ENCODE measurements around the gene TUBB4A. TPM values are rescaled to one million over a fixed set of nuclear protein-coding genes. Genes with fewer than 3 reads are reported as not detected.

Gene TUBB4A
- total RNA-seq, 4 donors from 2014 or later = 0.99 to 17.0 (median 4.8) TPM

DNA sequence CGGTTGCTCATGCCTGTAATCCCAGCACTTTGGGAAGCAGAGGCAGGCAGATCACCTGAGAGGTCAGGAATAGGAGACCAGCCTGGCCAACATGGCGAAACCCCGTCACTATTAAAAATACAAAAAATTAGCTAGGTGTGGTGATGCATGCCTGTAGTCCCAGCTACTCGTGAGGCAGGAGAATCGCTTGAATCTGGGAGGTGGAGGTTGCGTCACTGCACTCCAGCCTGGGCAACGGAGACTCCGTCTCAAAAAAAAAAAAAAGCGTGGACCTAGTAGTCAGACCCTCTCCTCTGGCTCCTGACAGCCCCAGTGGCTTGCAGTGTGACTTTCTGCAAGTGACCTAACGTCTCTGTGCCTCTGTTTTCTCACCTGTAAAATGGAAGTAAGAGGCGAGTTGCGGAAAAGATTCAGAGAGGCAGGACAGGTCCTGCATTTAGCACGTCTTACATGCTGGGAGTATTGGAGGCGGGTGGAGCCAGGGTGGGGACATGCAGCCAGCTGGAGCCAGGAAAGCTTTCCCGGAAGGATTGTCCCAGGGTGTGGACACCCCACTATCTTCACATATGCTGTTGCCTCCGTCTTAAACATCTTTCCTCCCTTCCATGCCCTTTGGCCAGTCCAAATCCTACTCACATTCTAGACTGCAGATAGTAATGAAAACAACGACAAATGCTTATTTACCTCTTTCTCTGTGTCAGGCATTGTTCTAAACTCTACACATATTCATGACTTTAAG is 2.9 kb downstream of the TUBB4A start:
- 49 to 50% methylated on average over 17 of the region's 17 CpGs for WGBS, 2 donors
- intact Hi-C loops (cut with DNase I; ENCODE audit: low total_unique reads) = no loop called here
- H3K4me3 ChIP-seq (ENCODE audit: low read depth, poor library complexity, severe bottlenecking) = no peak overlapping the region
- TF ChIP-seq, protein P1, sequence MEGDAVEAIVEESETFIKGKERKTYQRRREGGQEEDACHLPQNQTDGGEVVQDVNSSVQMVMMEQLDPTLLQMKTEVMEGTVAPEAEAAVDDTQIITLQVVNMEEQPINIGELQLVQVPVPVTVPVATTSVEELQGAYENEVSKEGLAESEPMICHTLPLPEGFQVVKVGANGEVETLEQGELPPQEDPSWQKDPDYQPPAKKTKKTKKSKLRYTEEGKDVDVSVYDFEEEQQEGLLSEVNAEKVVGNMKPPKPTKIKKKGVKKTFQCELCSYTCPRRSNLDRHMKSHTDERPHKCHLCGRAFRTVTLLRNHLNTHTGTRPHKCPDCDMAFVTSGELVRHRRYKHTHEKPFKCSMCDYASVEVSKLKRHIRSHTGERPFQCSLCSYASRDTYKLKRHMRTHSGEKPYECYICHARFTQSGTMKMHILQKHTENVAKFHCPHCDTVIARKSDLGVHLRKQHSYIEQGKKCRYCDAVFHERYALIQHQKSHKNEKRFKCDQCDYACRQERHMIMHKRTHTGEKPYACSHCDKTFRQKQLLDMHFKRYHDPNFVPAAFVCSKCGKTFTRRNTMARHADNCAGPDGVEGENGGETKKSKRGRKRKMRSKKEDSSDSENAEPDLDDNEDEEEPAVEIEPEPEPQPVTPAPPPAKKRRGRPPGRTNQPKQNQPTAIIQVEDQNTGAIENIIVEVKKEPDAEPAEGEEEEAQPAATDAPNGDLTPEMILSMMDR (IDR thresholded peaks at IDR 0.05) = no peak
- no peak for TF ChIP-seq POLR2A (IDR thresholded peaks at IDR 0.05)
- no peak for DNase-seq (ENCODE audit: low spot score in 2 of 2)

DNA sequence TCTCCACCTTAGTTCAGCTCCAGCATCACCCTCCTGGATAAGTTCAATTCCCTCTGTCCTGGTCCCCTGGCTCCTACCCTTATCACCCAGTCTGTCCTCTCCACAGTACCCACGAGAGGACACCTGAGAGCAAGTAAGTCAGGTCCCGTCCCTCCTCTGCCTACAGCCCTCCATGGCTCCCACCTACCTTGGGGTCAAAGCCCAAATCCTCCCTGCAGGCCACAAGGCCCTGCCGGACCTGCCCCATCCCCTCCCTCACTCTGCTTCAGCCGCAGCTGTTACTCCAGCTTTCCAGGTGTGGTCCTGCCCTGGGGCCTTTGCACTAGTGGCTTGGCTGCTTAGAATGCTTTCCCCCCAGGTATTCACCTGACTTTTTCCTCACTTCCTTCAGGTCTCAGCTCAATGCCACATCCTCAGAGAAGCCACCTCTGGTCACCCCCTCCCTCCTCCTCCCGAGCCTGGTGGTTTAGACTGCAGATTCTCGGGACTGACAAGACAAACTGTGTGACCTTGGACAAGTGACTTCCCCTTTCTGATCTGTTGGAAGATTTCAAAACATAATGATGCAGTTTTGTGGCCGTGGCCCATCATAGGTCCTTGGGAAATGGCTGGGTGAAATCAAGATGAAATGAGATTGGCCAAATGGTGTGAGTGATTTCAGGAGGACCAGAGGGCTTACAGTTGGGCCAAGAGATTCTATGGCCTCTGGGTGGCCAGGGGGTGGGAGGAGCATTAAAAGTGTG is 3.6 kb downstream of the TUBB4A start:
- intact Hi-C loops (cut with DNase I; ENCODE audit: low total_unique reads) = no loop called here
- no peak overlapping the region for H3K4me3 ChIP-seq (ENCODE audit: low read depth, poor library complexity, severe bottlenecking)
- no peak for DNase-seq (ENCODE audit: low spot score in 2 of 2)
- 67 to 72% methylated on average over 7 of the region's 7 CpGs for WGBS, 2 donors
- TF ChIP-seq, protein P1 (IDR thresholded peaks at IDR 0.05) = no peak
- no peak for TF ChIP-seq POLR2A (IDR thresholded peaks at IDR 0.05)

DNA sequence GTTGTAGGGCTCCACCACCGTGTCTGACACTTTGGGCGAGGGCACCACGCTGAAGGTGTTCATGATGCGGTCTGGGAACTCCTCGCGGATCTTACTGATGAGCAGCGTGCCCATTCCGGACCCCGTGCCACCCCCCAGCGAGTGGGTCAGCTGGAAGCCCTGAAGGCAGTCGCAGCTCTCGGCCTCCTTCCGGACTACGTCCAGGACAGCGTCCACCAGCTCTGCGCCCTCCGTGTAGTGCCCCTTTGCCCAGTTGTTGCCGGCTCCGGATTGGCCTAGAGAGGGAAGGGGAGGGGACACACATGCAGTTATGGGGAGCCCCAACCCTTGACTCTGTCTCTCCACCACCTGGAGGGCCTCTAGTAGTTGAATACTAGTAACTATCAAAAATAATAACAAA is 6.2 kb downstream of the TUBB4A start:
- intact Hi-C loops (cut with DNase I; ENCODE audit: low total_unique reads) = no loop called here
- H3K4me3 ChIP-seq (ENCODE audit: low read depth, poor library complexity, severe bottlenecking) = no peak overlapping the region
- WGBS, 2 donors = 89 to 94% methylated on average over 19 of the region's 19 CpGs
- TF ChIP-seq, protein P1 (IDR thresholded peaks at IDR 0.05) = no peak
- no peak for TF ChIP-seq POLR2A (IDR thresholded peaks at IDR 0.05)
- no peak for DNase-seq (ENCODE audit: low spot score in 2 of 2)

DNA sequence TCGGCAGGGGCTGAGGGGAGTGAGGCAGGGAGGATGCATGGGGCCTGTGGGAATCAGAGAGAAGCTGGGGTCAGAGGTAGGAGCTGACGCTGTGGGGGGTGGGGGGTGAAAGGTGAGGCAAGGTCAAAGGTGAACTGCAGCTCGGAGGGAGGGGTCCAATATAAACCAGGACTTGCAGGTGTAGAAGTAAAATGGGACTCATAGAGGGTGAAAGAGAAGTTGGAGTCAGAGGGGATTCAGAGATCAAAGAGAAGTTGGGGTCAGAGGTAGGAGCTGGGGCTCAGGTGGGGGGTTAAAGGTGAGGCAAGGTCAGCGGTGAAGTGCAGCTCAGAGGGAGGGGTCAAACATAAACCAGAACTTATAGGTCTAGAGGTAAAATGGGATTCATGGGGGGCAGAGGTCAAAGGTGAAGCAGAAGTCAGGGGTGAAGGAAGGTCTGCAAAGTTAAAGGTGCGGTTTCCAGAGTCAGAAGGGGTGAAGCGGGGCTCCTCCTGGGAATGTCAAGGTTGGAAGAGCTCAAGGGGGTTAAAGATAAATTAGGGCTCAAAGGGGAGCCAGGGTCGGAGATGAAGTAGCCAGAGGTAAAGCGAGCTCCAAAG is 7.6 kb downstream of the TUBB4A start:
- no peak overlapping the region for H3K4me3 ChIP-seq (ENCODE audit: low read depth, poor library complexity, severe bottlenecking)
- DNase-seq (ENCODE audit: low spot score in 2 of 2) = no peak
- intact Hi-C loops (cut with DNase I; ENCODE audit: low total_unique reads) = no loop called here
- no peak for TF ChIP-seq POLR2A (IDR thresholded peaks at IDR 0.05)
- TF ChIP-seq, protein P1 (IDR thresholded peaks at IDR 0.05) = no peak
- 85 to 88% methylated on average over 8 of the region's 8 CpGs for WGBS, 2 donors

DNA sequence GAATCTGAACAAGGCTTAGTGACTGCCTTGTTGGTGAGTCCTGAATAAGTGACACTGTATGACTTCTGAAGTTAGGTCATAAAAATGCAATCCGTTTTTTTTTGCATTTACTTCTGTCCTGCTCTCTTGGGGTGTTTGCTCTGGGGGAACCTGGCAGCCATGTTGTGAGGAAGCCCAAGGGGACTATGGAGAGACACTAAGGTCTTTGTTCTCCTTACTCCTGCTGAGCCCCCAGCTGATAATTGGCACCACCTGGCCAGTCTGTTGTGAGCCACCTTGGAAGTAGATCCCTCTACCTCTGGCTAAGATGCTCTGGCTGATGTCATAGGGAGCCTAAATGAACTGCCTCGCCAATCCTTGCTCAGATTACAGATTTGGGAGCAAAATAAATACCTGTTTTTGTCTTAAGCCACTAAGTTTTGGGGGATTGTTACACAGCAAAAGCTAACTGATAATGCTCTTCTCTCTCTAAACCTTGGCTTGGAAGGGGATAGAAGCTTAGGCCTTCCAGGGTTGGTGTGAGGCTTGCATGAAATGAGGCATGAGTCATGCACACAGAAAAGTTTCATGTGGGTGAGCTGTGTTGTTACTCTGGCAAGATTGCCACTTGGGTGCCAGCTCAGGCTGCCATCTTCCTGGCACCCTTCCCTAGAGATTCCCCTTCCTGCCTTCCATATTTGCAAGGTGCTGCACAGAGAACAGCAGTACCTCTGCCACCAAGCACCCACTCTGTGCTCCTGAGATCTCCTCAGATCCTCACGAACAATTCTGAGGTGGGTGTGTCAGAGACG is 10.1 kb downstream of the TUBB4A start:
- intact Hi-C loops (cut with DNase I; ENCODE audit: low total_unique reads) = no loop called here
- 81 to 86% methylated on average over 4 of the region's 4 CpGs for WGBS, 2 donors
- H3K4me3 ChIP-seq (ENCODE audit: low read depth, poor library complexity, severe bottlenecking) = no peak overlapping the region
- no peak for DNase-seq (ENCODE audit: low spot score in 2 of 2)
- TF ChIP-seq POLR2A (IDR thresholded peaks at IDR 0.05) = no peak
- TF ChIP-seq, protein P1 (IDR thresholded peaks at IDR 0.05) = no peak

All from lower leg skin (tissue), 4 donors.